Endodermal cell (in vitro differentiated cells): ENCODE results near the gene PCSK2. TPM values are rescaled to one million over a fixed set of nuclear protein-coding genes. Genes with fewer than 3 reads are reported as not detected.

Source experiments
- DNase-seq: peaks from one replicate; pipeline ENCODE4 v3.0.0-alpha.2; 2017
- H3K27ac ChIP-seq: 2 replicates; pipeline ENCODE4 v1.5.1; 2013; ENCODE audit warnings: mild to moderate bottlenecking, low read depth, low read length, moderate library complexity
- H3K27me3 ChIP-seq: 2 replicates; pipeline ENCODE4 v1.6.1; 2013; ENCODE audit warnings: mild to moderate bottlenecking, low read length, moderate library complexity; ENCODE audit not compliant: insufficient read depth, control insufficient read depth, poor library complexity, severe bottlenecking
- H3K36me3 ChIP-seq: 2 replicates; pipeline ENCODE4 v1.7.0; 2013; ENCODE audit warnings: mild to moderate bottlenecking, low read length, moderate library complexity; ENCODE audit not compliant: control insufficient read depth, insufficient read depth
- H3K4me1 ChIP-seq: one replicate; pipeline ENCODE4 v1.7.0; 2013; ENCODE audit warnings: low read length; ENCODE audit not compliant: control insufficient read depth, insufficient read depth
- H3K4me3 ChIP-seq: 2 replicates; pipeline ENCODE4 v1.5.1; 2013; ENCODE audit warnings: mild to moderate bottlenecking, low read length, moderate library complexity
- H3K9ac ChIP-seq: 2 replicates; pipeline ENCODE4 v1.6.1; 2013; ENCODE audit warnings: mild to moderate bottlenecking, low read length, moderate library complexity; ENCODE audit not compliant: poor library complexity, severe bottlenecking; ENCODE audit errors: extremely low read depth
- H3K9me3 ChIP-seq: 2 replicates; pipeline ENCODE4 v1.6.1; 2013; ENCODE audit warnings: mild to moderate bottlenecking, low read length, moderate library complexity; ENCODE audit not compliant: control insufficient read depth
- H3K27ac Mint-ChIP-seq: 2 replicates; pipeline ENCODE4 v1.8.0; 2020; ENCODE audit warnings: mixed read lengths
- H3K27me3 Mint-ChIP-seq: 2 replicates; pipeline ENCODE4 v1.8.0; 2021; ENCODE audit warnings: mild to moderate bottlenecking, mixed read lengths; ENCODE audit not compliant: insufficient read depth
- H3K36me3 Mint-ChIP-seq: 2 replicates; pipeline ENCODE4 v1.8.0; 2020; ENCODE audit warnings: low read depth, mixed read lengths
- H3K4me1 Mint-ChIP-seq: 2 replicates; pipeline ENCODE4 v1.8.0; 2020; ENCODE audit warnings: mixed read lengths
- H3K4me3 Mint-ChIP-seq: 2 replicates; pipeline ENCODE4 v1.8.0; 2020; ENCODE audit warnings: mild to moderate bottlenecking, moderate library complexity, mixed read lengths
- H3K9me3 Mint-ChIP-seq: 2 replicates; pipeline ENCODE4 v1.8.0; 2020; ENCODE audit warnings: mild to moderate bottlenecking, mixed read lengths
- WGBS, 2 experiments: methylation state at CpG; one replicate each; pipeline versions ENCODE4 v1.1.5 to v1.1.7; 2013; ENCODE audit warnings: missing lambda C conversion rate in 2 of 2, mixed read lengths in 1 of 2; ENCODE audit not compliant: insufficient coverage in 1 of 2, insufficient read length in 1 of 2; 5-methylcytosine and 5-hydroxymethylcytosine counted together
- total RNA-seq, 2 donors: library from RNA; stranded (reverse); fragmentation: NEBNext Ultra II Directional in 1 of 2; extraction: Animal tissue kit (Norgen Biotek cat#: 25700) in 1 of 2; gene quantifications; 2 replicates in 1 of 2; 3 replicates in 1 of 2; pipeline ENCODE4 v1.2.1, GENCODE V29; 2021
- TF ChIP-seq, protein P1 (sequence below): fragments of 200-600 bp; sonication (generic); conservative IDR thresholded peaks from 2 replicates; pipeline ENCODE4 v1.5.0; 2021; ENCODE audit warnings: antibody characterized with exemption, mild to moderate bottlenecking

The PCSK2 gene
- total RNA-seq, 2 donors from 2014 or later: 3.0 to 4.8 TPM

DNA sequence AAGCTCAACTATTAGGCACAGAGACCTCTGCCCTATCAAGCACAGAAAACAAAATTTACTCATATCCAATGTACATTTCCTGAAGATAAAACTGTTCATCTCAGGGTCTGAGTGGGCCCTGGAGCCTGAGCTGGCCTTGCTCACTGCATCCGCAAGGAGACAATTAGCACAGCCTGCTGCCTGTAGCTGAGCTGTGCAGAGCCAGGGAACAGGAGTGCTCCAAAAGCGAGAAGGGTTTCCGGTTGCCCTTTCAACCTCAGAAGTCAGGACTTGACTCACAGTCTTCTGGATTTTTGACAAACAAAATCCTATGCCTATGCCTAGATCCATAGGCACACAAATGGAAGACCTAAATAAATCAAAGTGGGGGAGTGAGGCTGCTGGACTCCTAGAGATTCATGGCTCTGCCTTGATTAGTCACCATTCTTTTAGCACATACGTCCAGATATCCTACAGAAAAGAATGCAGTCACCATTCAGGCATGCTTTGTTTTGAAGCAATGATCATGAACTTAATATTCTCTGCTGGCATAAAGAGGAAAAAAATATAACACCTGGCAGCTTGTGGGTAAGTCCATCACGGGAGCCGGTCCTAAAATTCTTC, 230.8 kb downstream of the PCSK2 start:
- no peak overlapping the region for H3K4me3 Mint-ChIP-seq
- no peaks in the 10 kb centered on the region for H3K27me3 ChIP-seq
- no peaks in the 10 kb centered on the region for H3K36me3 ChIP-seq
- WGBS, 2 experiments: 96% methylated on average over 4 to 6 of the region's 6 CpGs
- H3K4me1 Mint-ChIP-seq: peaks cover 19% of the 10 kb centered on the region
- H3K36me3 Mint-ChIP-seq: no peaks in the 10 kb centered on the region
- no peaks in the 10 kb centered on the region for H3K9me3 ChIP-seq
- no peak for DNase-seq
- H3K27ac ChIP-seq: no peak overlapping the region
- H3K4me3 ChIP-seq: no peak overlapping the region
- no peaks in the 10 kb centered on the region for H3K9me3 Mint-ChIP-seq
- H3K27ac Mint-ChIP-seq: no peak overlapping the region
- peaks cover under 1% of the 10 kb centered on the region for H3K4me1 ChIP-seq
- TF ChIP-seq, protein P1, sequence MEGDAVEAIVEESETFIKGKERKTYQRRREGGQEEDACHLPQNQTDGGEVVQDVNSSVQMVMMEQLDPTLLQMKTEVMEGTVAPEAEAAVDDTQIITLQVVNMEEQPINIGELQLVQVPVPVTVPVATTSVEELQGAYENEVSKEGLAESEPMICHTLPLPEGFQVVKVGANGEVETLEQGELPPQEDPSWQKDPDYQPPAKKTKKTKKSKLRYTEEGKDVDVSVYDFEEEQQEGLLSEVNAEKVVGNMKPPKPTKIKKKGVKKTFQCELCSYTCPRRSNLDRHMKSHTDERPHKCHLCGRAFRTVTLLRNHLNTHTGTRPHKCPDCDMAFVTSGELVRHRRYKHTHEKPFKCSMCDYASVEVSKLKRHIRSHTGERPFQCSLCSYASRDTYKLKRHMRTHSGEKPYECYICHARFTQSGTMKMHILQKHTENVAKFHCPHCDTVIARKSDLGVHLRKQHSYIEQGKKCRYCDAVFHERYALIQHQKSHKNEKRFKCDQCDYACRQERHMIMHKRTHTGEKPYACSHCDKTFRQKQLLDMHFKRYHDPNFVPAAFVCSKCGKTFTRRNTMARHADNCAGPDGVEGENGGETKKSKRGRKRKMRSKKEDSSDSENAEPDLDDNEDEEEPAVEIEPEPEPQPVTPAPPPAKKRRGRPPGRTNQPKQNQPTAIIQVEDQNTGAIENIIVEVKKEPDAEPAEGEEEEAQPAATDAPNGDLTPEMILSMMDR: no peak
- H3K27me3 Mint-ChIP-seq: peaks cover 2% of the 10 kb centered on the region
- H3K9ac ChIP-seq: no peak overlapping the region

DNA sequence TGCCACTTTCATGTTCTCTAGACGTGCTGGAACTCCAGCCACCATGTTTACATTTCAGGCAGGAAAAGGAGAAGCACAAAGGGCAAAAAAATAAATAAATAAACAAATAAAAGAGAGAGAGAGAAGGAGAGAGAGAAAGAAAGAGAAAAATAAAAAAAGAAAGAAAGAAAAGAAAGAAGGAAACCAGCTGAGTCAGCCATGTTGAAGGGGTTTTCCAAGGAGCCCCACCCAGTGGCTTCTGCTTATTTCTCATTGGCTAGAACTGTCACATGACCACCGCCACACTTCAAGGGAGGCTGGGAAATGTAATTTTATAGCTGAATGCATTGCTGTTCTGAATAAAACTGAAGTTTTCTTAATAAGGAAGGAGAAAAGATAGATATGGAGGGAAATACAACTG, 233.3 kb downstream of the PCSK2 start:
- Histone ChIP-seq H3K9me3 (no peaks in the 10 kb centered on the region), H3K9ac (no peak overlapping the region), H3K4me1 (no peaks in the 10 kb centered on the region), H3K27me3 (no peaks in the 10 kb centered on the region), H3K27ac (no peak overlapping the region), H3K36me3 (no peaks in the 10 kb centered on the region), H3K4me3 (no peak overlapping the region)
- Mint-ChIP-seq H3K4me1 (peaks cover 16% of the 10 kb centered on the region), H3K27ac (no peak overlapping the region), H3K9me3 (no peaks in the 10 kb centered on the region), H3K4me3 (no peak overlapping the region), H3K36me3 (no peaks in the 10 kb centered on the region), H3K27me3 (peaks cover 2% of the 10 kb centered on the region)
- 83% methylated on average over 2 of the region's 2 CpGs; no CpG with 5 or more reads in 1 of the 2 experiments for WGBS, 2 experiments
- TF ChIP-seq, protein P1: no peak
- no peak for DNase-seq

DNA sequence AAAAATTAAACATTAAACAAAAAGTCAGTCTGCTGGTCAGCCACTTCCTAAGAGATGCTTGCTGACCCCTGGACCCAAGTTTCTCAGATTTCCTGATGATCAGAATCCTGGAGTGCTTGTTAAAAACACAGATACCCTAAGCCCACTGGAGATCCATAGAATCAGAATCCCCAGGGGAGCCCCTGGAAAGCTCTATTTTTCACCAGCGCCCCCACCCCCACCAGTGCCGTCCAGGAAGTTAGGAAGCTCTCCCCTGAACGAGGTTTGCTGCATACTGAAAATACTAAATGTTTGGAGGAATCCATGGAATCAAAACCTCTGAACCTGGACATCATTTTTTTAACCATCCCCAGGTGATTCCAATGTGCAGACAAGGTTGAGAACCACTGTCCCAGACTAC, 235.1 kb downstream of the PCSK2 start:
- H3K4me1 Mint-ChIP-seq: peaks cover 16% of the 10 kb centered on the region
- no peaks in the 10 kb centered on the region for H3K36me3 Mint-ChIP-seq
- no peak overlapping the region for H3K9ac ChIP-seq
- no peaks in the 10 kb centered on the region for H3K27me3 ChIP-seq
- WGBS, 2 experiments: 90 to 100% methylated on average over 1 to 3 of the region's 3 CpGs
- H3K27me3 Mint-ChIP-seq: peaks cover 2% of the 10 kb centered on the region
- no peak for DNase-seq
- H3K4me1 ChIP-seq: no peaks in the 10 kb centered on the region
- no peaks in the 10 kb centered on the region for H3K9me3 Mint-ChIP-seq
- no peak overlapping the region for H3K4me3 ChIP-seq
- no peak overlapping the region for H3K4me3 Mint-ChIP-seq
- H3K27ac ChIP-seq: no peak overlapping the region
- no peaks in the 10 kb centered on the region for H3K36me3 ChIP-seq
- H3K27ac Mint-ChIP-seq: no peak overlapping the region
- TF ChIP-seq, protein P1: no peak
- no peaks in the 10 kb centered on the region for H3K9me3 ChIP-seq
